GM21737 (cell line): Measurements from ENCODE around the gene CDHR2.

Source experiments
- ATAC-seq: cut with Tn5 transposase; IDR thresholded peaks from one replicate; pipeline ENCODE4 v1.9.1; 2021; ENCODE audit warnings: mild to moderate bottlenecking, moderate library complexity; ENCODE audit not compliant: unreplicated experiment

The CDHR2 gene, protein sequence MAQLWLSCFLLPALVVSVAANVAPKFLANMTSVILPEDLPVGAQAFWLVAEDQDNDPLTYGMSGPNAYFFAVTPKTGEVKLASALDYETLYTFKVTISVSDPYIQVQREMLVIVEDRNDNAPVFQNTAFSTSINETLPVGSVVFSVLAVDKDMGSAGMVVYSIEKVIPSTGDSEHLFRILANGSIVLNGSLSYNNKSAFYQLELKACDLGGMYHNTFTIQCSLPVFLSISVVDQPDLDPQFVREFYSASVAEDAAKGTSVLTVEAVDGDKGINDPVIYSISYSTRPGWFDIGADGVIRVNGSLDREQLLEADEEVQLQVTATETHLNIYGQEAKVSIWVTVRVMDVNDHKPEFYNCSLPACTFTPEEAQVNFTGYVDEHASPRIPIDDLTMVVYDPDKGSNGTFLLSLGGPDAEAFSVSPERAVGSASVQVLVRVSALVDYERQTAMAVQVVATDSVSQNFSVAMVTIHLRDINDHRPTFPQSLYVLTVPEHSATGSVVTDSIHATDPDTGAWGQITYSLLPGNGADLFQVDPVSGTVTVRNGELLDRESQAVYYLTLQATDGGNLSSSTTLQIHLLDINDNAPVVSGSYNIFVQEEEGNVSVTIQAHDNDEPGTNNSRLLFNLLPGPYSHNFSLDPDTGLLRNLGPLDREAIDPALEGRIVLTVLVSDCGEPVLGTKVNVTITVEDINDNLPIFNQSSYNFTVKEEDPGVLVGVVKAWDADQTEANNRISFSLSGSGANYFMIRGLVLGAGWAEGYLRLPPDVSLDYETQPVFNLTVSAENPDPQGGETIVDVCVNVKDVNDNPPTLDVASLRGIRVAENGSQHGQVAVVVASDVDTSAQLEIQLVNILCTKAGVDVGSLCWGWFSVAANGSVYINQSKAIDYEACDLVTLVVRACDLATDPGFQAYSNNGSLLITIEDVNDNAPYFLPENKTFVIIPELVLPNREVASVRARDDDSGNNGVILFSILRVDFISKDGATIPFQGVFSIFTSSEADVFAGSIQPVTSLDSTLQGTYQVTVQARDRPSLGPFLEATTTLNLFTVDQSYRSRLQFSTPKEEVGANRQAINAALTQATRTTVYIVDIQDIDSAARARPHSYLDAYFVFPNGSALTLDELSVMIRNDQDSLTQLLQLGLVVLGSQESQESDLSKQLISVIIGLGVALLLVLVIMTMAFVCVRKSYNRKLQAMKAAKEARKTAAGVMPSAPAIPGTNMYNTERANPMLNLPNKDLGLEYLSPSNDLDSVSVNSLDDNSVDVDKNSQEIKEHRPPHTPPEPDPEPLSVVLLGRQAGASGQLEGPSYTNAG (N-terminal part only)

DNA sequence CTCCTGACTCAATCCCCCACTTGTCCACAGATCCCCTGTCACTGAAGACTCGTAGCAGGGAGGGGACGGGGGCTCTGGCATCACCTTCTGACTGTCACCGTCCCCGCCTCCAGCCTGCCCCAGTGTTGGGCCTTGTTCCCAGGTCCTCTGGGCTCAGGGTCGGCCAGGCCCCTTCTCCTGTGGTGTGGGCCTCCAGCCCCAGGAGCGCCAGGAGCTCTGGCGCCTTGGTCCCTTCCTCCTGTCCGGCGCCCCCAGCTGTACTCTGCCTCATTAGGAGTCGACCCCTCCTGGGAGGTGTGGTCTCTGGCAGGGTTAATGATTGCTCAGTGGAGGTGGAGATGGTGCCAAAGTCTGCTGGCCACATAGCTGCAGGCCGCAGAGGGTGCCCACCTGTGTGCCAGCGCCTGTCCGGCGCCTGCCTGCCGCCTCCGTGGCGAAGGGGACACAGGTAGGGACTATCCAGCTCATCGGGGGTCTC lies at the start of gene CDHR2:
Gene CDHR2 (plus strand): TSS at position 376 of the 478 bp plus-strand sequence. CDS start 16,011 bp downstream, outside the sequence.
- ATAC-seq, result no peak

DNA sequence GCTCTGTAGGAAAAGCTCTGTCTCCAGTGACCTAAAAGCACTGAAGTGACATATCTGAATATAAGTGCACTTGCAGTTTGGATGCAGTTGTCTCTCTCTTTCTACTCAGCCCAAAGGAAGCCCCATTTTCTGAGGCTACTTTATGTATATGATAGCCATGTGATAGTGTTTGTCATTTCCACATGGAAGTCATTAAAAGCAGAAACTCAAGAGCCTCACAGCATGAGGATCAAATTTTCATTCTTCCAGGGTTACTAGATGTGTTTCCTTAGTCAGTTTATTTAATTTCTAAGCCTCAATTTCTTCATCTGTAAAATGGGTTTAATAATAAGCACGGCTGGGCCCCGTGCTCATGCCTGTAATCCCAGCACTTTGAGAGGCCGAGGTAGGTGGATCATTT lies 48.6 kb upstream of the CDHR2 start:
- ATAC-seq, result no peak

DNA sequence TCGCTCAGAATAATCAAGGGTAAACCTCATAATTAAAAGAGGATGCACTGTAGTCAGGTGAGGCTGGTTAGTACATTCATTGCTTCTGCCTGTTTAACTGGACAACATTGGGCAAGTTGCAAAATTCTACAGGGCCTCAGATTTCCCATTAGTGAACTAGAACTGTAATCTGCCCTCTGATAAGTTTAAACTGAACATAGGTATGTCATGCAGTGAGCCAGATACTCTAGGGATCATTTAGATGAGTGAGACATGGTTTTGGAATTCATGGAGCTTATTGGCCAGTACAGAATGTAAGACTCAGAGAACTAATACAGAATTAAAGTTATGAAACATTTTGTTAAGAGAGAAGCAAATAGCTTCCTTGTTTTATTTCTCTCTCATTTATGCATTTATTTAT lies 47.8 kb upstream of the CDHR2 start:
- ATAC-seq, result no peak

DNA sequence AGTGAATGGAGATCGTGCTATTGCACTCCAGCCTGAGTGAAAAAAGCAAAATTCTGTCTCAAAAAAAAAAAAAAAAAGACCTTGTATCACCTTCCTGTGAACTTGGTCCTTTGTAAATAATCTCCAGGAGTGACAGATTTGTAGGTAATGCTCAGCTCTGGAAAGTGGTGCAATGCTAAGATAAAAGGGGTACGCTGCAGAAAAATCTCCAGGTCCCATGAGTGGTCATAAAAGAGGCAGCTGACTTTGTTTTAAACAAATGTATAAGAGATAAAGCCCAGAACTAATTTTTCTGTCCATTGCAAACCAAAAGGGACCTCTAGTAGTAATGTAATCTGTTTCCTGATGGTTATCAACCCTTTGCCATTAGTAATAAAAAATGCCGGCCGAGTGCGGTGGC lies 45.6 kb upstream of the CDHR2 start:
- no peak for ATAC-seq

DNA sequence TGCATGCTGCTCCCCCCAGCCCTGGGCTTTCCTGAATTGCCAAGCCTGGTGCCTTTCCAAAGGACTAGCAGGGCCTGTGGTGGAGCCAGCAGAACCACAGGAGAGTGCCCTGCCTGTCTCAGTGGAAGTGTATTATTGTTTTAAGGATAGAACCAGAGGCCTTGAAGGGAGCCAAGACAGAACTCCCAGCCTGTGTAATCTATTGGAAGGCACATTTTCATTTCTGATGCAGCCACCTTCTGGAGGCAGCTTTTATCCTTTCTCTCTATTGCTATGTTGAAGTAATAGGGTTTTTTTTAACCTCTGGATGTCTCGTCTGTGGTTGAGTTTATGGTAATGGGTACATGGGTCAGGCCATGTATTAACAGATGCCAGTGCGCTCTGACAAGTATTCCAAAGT lies 41.2 kb upstream of the CDHR2 start:
- ATAC-seq, result no peak

DNA sequence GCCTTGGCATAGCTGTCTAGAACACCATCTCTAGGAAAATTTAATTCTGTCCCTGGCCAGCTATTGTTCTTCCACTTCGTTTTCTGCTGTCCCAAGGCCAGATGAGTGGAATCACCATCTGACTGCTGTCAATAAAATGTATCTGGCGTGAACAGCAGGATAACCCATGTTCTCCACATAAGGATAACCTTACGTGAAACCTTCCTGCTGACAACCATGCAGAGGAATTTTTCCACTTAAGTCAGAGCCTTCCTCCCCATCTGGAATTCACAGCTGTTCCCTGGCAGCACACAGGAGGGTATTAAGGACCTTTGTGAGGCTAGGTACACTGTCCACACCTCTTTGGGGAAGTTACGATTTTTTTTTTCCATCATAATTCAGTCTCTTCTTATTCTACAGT lies 40.5 kb upstream of the CDHR2 start:
- ATAC-seq, result no peak

DNA sequence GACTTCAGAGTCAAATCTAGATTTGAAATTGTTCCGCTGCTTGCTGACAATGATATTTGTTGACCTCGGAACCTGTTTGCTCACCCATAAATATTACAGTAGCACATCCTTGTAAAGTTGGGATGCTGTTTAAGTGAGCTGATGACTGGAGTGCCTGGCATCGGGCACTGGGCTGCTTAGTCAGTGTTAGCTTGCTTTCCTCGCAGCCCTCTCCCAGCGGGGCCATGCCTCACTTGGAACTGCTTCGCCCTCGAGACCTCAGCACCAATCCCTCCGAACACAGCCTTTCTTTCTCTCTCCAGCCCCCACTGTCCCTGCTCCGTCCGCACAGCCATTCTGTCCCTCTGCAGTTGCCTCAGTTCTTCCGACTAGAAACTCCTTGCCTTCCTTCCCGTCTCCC lies 35.4 kb upstream of the CDHR2 start:
- ATAC-seq, result no peak

DNA sequence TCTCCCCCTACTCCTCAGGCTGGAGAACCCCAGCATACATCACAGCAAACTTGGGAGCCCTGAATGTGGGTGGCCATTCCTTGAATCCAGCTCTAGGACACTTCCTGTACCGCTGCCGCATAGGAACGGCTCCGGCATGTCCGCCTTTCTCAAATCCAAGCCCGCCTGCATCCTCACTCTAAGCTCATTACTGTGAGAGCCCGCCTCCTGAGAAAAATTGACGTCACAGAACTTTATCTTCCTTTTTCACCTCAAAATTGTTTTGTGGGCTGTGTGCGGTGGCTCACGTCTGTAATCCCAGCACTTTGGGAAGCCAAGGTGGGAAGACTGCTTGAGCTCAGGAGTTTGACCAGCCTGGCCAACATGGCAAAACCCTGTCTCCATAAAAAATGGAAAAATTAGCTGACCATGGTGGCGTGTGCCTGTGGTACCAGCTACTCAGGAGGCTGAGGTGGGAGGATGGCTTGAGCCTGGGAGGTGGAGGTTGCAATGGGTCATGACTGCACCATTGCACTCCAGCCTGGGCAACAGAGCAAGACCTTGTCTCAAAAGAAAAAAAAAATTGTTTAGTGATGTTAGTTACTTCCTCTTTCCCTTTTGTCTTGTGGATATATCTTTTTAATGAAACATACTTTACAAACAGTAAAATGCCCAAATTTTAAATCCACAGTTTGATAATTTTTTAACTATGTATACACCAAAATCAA lies 34.7 kb upstream of the CDHR2 start:
- ATAC-seq, result no peak

DNA sequence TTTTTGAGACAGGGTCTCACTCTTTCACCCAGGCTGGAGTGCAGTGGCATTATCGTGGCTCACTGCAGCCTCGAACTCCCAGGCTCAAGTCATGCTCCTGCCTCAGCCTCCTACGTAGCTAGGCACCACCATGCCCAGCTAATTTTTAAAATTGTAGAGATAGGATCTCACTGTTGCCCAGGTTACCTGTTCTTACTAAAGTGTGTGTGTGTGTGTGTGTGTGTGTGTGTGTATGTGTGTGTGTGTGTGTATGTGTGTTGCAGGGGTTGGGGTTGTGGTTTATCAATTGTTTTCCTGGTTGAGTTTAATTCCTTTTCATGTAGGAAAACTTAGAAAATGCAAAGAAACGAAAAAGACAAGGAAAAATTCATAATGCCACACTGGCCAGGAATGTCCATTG lies 33.7 kb upstream of the CDHR2 start:
- ATAC-seq, result no peak

DNA sequence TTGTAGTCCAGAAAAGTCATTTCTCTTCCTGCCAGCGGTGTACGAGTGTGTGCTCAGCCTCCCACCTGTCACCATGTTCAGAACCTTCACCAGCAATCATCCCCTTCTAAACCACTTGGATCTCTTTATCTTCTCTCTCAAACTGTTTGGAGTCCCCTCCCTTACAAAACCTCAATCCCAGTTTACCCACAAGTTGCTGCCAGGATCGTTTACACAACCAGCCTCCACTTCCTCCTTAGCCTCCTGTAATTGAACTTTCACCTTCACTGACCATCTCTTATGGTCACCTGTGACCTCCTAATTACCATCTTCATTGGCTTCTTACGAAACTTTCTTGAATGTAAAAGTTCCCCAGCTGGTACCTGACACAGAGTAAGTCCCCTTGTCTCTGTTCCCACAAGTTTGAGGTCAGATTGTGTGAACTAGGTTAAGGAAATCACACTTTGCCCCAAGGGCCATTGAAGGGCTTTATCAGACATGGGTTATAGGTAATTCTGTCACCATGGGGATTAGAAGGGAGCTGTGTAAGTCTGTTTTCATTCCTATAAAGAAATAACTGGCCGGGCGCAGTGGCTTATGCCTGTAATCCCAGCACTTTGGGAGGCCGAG lies 32.0 kb upstream of the CDHR2 start:
- no peak for ATAC-seq

DNA sequence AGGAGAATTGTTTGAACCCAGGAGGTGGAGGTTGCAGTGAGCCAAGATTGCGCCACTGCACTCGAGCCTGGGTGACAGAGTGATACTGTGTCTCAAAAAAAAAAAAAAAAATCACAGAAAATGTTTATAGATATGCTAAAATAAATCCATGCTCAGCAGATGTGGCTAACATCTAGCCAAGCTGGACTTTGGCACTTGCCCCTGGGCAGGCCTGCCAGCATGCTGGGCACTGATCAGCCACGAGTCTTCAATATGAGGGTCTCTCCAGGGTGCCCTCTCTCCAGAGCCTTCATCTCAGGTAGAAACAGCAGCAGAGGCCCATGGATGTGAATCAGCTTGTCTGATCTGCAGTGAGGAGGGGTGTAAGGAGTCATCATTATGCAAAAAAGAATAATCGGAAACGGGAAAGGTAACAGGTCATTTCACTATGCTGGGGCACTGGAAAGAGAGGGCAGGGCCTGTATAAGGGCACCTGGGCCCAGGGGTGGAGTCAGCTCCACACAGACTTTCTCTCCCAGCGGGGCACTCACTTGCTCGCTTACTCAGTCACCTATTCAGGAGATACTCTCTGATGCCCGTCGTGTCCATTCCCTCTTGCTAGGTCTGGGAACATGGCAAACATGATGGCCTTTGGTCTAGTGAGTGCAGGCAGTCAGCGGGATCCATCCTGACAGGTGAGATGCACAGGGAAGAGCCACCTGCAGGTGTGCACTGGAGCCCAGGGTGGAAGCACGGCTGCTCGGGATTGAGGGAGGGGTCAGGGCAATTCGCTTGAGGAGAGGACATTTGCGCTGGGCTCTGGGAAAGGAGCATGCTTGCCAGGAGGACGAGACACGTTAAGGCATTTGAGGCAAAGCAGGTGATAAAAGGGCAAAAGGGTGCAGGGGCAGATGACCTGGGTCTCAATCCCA lies 29.1 kb upstream of the CDHR2 start:
- no peak for ATAC-seq

DNA sequence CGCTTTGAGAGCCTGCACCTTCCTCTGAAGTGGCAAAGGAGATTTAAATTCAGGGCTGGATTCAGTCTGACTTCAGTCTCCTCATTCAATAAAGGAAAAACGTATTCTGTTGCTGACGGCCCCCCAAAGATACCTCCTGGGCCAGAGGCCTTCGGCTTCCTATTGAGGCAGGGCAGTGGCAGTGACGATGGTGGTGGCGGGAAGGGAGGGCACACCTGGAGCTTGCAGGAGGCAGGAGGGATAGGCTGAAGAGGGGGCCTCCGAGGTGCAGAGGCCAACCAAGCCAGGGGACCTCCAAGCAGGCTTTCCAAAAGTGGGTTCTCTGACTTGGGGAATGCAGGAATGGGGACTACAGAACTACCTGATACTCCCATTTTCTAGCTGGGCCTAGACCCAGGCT lies 27.9 kb upstream of the CDHR2 start:
- ATAC-seq, result no peak

DNA sequence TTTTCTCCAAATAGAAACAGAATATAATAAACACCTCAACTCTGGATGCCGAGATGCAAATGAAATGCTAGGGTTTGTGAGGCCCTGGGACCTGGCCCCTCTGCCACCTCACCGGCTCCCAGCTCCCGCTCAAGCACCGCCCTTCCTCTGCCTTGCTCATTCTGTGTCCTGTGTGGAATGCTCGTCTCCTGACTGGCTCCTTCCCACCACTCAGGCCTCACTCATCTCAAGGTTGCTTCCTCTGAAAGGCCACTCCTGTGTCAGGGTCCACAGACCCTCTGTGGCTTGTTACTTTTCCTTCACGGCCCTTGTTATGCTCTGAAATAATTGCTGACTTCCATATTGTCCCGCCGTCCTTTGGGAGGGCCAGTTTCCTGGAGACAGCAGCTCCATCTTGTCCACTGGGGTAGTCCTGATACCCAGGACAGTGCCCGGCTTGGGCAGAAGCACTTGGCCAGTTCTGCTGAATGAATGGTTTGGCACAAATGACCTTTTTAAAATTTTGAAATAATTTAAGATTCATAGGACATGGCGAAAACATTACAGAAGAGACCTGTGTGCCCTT lies 27.4 kb upstream of the CDHR2 start:
- ATAC-seq, result no peak

DNA sequence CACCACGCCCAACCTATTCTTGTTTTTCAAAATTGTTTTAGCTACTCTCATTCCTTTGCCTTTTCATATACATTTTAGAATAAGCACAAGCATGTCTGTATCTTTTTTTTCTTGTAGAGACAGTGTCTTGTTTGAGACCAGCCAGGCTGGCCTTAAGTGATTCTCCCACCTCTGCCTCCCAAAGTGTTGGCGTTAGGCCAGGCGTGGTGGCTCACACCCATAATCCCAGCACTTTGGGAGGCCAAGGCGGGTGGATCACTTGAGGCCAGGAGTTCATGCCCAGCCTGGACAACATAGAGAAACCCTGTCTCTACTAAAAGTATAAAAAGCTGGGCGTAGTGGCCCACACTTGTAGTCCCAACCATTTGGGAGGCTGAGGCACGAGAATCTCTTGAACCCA lies 25.0 kb upstream of the CDHR2 start:
- ATAC-seq, result no peak

DNA sequence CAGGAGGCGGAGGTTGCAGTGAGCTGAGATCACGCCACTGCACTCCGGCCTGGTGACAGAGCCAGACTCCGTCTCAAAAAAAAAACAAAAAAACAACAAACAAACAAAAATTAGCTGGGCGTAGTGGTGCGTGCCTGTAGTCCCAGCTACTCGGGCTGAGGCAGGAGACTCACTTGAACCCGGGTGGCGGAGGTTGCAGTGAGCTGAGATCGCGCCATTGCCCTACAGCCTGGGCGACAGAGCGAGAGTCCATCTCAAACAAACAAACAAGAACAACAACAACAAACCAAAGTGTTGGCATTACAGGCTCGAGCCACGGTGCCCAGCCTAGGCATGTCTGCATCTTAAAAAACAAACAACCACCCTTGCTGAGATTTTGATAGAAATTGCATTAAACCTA lies 24.2 kb upstream of the CDHR2 start:
- no peak for ATAC-seq

DNA sequence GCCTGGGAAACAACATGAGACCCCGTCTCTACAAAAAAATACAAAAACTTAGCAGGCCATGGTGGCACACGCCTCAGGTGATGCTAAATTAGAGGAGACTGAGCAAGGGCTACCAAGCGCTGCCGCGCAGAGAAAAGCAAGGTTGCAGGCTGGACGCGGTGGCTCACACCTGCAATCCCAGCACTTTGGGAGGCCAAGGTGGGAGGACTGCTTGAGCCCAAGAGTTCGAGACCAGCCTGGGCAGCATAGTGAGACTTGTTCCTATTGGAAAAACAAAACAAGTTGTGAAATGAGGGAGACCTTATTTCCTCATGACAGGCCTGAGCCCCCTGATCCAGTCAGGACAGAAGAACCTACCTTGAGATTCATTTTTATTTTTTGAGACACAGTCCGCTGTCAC lies 23.5 kb upstream of the CDHR2 start:
- ATAC-seq, result no peak

DNA sequence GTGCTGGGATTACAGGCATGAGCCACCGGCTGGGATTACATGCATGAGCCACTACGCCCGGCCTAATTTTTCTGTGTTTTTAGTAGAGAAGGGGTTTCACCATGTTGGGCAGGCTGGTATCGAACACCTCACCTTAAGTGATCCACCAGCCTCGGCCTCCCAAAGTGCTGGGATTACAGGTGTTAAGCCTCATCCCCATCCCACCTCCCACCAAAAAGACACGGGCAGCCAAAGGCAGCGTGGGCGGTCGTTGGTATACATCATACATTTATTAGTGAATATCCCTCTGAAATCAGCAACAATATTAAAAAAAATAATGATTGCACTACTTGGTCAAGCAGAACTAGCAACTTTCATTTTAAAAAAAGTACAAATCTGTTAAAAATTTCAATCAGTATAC lies 22.7 kb upstream of the CDHR2 start:
- ATAC-seq, result no peak
